22Rv1 (cell line): Measurements from ENCODE around the gene POR.
A peak's percentile ranks its signal among the peaks of the same experiment; 100 is the strongest.

ENCODE experiments used
- H3K27ac ChIP-seq: fragments of 450-650 bp; 2 replicates; pipeline ENCODE4 v1.5.1; 2017
- ZFX ChIP-seq: fragments of 450-650 bp; IDR thresholded peaks from 2 replicates; pipeline ENCODE4 v1.6.1; 2017; ENCODE audit warnings: antibody characterized with exemption, borderline replicate concordance
- TF ChIP-seq, protein P1 (sequence below): fragments of 450-650 bp; IDR thresholded peaks from 2 replicates; pipeline ENCODE4 v1.5.1; 2017; ENCODE audit warnings: mild to moderate bottlenecking

The POR gene

GRCh38 chr7:75987026-75987804 lies 72.3 kb downstream of the POR start:
- TF ChIP-seq, protein P1, sequence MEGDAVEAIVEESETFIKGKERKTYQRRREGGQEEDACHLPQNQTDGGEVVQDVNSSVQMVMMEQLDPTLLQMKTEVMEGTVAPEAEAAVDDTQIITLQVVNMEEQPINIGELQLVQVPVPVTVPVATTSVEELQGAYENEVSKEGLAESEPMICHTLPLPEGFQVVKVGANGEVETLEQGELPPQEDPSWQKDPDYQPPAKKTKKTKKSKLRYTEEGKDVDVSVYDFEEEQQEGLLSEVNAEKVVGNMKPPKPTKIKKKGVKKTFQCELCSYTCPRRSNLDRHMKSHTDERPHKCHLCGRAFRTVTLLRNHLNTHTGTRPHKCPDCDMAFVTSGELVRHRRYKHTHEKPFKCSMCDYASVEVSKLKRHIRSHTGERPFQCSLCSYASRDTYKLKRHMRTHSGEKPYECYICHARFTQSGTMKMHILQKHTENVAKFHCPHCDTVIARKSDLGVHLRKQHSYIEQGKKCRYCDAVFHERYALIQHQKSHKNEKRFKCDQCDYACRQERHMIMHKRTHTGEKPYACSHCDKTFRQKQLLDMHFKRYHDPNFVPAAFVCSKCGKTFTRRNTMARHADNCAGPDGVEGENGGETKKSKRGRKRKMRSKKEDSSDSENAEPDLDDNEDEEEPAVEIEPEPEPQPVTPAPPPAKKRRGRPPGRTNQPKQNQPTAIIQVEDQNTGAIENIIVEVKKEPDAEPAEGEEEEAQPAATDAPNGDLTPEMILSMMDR, result no peak
- no peak for TF ChIP-seq ZFX
- peak overlapping the region; percentile 40 for H3K27ac ChIP-seq

DNA sequence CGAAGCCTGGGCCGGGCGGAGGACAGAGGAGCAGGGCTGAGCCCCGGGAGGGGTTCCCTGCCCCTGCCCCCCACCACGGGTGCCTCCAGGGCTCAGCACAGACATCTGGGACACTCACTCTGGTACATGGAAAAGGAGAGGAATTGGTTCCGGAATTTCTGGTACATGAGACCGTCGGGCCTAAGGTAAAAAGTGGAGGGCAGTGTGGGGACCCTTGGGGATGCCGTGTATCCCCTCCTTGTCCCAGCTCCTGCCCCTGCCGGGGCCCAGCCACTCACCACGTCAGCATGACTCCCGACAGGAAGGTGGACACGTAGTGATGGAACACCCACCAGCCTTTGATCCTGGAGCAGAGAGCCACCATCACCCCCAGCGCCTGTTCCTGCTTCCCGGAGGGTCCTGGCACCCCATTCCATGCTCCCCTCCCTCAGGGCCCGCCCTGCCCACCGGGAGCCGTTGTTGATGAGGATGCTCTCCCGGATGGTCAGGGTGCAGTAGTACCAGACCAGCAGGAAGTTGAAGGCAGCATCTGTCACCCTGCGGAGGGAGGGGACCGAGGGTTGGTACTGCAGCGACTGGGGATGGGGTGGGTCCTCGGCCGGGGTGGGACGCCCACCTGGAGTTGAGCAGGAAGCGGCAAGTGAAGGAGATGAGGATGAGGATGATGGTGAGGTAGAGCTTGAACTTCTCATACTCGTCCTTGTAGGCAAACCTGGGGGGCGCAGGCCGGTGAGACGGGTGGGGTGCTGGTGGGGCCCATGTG lies 73.0 kb downstream of the POR start:
- no peak for TF ChIP-seq ZFX
- TF ChIP-seq, protein P1, result no peak
- peak overlapping the region; percentile 40 for H3K27ac ChIP-seq

DNA sequence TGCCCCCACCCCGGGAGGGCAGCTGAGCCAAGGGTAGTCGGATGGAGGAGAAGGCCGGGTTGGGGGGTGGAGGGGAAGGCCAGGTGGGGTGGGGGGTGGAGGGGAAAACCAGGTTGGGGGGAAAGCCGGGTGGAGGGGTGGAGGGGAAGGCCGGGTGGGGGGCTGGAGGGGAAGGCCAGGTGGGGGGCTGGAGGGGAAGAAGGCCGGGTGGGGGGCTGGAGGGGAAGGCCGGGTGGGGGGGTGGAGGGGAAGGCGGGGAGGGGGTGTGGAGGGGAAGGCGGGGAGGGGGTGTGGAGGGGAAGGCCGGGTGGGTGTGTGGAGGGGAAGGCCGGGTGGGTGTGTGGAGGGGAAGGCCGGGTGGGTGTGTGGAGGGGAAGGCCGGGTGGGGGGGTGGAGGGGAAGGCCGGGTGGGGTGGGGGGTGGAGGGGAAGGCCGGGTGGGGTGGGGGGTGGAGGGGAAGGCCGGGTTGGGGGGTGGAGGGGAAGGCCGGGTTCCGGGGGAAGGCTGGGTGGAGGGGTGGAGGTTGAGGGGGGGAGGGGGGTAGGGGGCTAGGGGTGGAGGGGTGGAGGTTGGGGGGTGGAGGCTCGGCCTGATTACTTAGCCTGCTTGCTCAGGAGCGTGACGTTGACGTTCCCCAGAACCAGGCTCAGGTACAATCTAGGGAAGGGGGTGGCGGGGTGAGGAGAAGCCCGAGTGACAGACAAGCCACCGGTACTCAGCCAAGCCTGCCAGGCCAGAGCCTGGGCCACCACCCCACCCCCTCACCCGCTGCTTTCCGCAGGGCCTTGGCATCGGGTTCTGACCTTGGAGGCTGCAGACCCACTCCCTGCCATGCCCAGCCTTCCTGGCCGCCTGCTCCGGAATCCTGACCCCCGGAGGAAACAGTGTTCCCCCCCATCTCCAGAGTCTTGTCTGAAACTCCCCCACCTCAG lies 73.9 kb downstream of the POR start:
- no peak for TF ChIP-seq ZFX
- TF ChIP-seq, protein P1, result no peak
- 0 out of 2 replicates have a peak overlapping the region, but pooled peaks have one; percentile 31 for H3K27ac ChIP-seq

GRCh38 chr7:75989500-75990388 lies 74.8 kb downstream of the POR start:
- 0 out of 2 replicates have a peak overlapping the region, but pooled peaks have one; percentile 31 for H3K27ac ChIP-seq
- TF ChIP-seq, protein P1, result no peak
- no peak for TF ChIP-seq ZFX

GRCh38 chr7:75991531-75992082 lies 76.7 kb downstream of the POR start:
- TF ChIP-seq, protein P1, result no peak
- TF ChIP-seq ZFX, result no peak
- peak overlapping the region; percentile 86 for H3K27ac ChIP-seq

- H3K27ac ChIP-seq, result peak overlapping the region; percentile 86
- TF ChIP-seq, protein P1, result no peak
- TF ChIP-seq ZFX, result no peak
Measured at GRCh38 chr7:75992083-75992755, 77.3 kb downstream of the POR start.
